OCI-LY7 (cell line): ENCODE results near the gene AGBL4. TPM values are rescaled to one million over a fixed set of nuclear protein-coding genes. Genes with fewer than 3 reads are reported as not detected.

Experiments used
- BruUV-seq: library from RNA; stranded (reverse); fragments of 400-500 nt; replicated peaks from 2 replicates; lab custom pipeline; 2021; lab: Mats Ljungman, UMichigan
- CTCF ChIA-PET: fragments of 300-600 bp; sonication (Branson Sonifier 250); formaldehyde crosslinking; loops from one replicate; lab custom pipeline; 2022; ENCODE audit warnings: antibody characterized with exemption; ENCODE audit not compliant: unreplicated experiment; lab: Charles Lee
- POLR2A ChIA-PET: fragments of 300-600 bp; sonication (Branson Sonifier 250); formaldehyde crosslinking; loops from one replicate; lab custom pipeline; 2022; ENCODE audit warnings: antibody characterized with exemption; lab: Charles Lee
- DNase-seq: peaks from one replicate; pipeline ENCODE4 v3.0.0-alpha.2; 2015; ENCODE audit warnings: low spot score
- H2AFZ ChIP-seq: fragments of 200-600 bp; sonication (generic), shearing (Covaris generic); 2 replicates; pipeline ENCODE4 v1.6.1; 2014; ENCODE audit warnings: mild to moderate bottlenecking, antibody characterized with exemption, low read length, moderate library complexity
- H3K27ac ChIP-seq: fragments of 200-600 bp; sonication (generic); 2 replicates; pipeline ENCODE4 v1.5.1; 2014; ENCODE audit warnings: mixed run types, low read depth, mild to moderate bottlenecking, moderate library complexity, low read length, inconsistent platforms; ENCODE audit not compliant: poor library complexity, severe bottlenecking
- H3K36me3 ChIP-seq: fragments of 200-600 bp; sonication (generic); 2 replicates; pipeline ENCODE4 v1.6.1; 2014; ENCODE audit warnings: mild to moderate bottlenecking, antibody characterized with exemption, low read length, moderate library complexity, mixed read lengths; ENCODE audit not compliant: insufficient read depth
- H3K4me1 ChIP-seq: fragments of 200-600 bp; sonication (generic); 2 replicates; pipeline ENCODE4 v1.5.1; 2014; ENCODE audit warnings: mild to moderate bottlenecking, low read length; ENCODE audit not compliant: insufficient read depth, poor library complexity, severe bottlenecking
- H3K4me2 ChIP-seq: fragments of 200-600 bp; sonication (generic); 2 replicates; pipeline ENCODE4 v1.6.1; 2014; ENCODE audit warnings: mild to moderate bottlenecking, low read length
- H3K4me3 ChIP-seq: fragments of 200-600 bp; sonication (generic); 2 replicates; pipeline ENCODE4 v1.5.1; 2014; ENCODE audit warnings: mild to moderate bottlenecking, low read depth, low read length; ENCODE audit not compliant: poor library complexity, severe bottlenecking
- H3K79me2 ChIP-seq: fragments of 200-600 bp; sonication (generic); 2 replicates; pipeline ENCODE4 v1.6.1; 2016; ENCODE audit warnings: low read depth, mild to moderate bottlenecking, low read length, moderate library complexity, mixed read lengths; ENCODE audit not compliant: insufficient read depth
- H3K9me2 ChIP-seq: fragments of 200-600 bp; sonication (generic); 2 replicates; pipeline ENCODE4 v1.6.1; 2016; ENCODE audit warnings: mild to moderate bottlenecking, low read length, mixed read lengths; ENCODE audit not compliant: insufficient read depth
- H3K9me3 ChIP-seq: fragments of 200-600 bp; sonication (generic); 2 replicates; pipeline ENCODE4 v1.6.1; 2014; ENCODE audit warnings: mild to moderate bottlenecking, mixed run types, low read length, mixed read lengths
- H4K20me1 ChIP-seq: fragments of 200-600 bp; sonication (generic); 2 replicates; pipeline ENCODE4 v1.6.1; 2014; ENCODE audit warnings: mild to moderate bottlenecking, antibody characterized with exemption, low read length, moderate library complexity, mixed read lengths; ENCODE audit not compliant: insufficient read depth
- EZH2phosphoT487 ChIP-seq: fragments of 200-600 bp; sonication (generic); IDR thresholded peaks from 2 replicates; pipeline ENCODE4 v1.6.1; 2018; ENCODE audit warnings: low read depth, borderline replicate concordance, mild to moderate bottlenecking, mixed run types, antibody characterized with exemption, low read length, moderate library complexity, mixed read lengths
- intact Hi-C: fragments of 100-400 bp; cut with micrococcal nuclease; formaldehyde crosslinking; loops from one replicate; pipeline ENCODE4 v1.10.0; 2022; ENCODE audit not compliant: unreplicated experiment
- total RNA-seq, 2 experiments: library from RNA; depleted of rRNA in 1 of 2; stranded (reverse); fragments of >200 nt in 1 of 2; shearing (Covaris generic) in 1 of 2; gene quantifications; 2 replicates each; pipeline ENCODE4 v1.2.3, GENCODE V29; 2014 to 2022
- TF ChIP-seq, protein P1 (sequence below): fragments of 200-600 bp; sonication (generic); conservative IDR thresholded peaks from 2 replicates; pipeline ENCODE4 v1.5.1; 2014; ENCODE audit warnings: mild to moderate bottlenecking, antibody characterized with exemption, low read length, moderate library complexity, mixed read lengths

The AGBL4 gene
- total RNA-seq, 2 experiments from 2014 or later: not detected

DNA sequence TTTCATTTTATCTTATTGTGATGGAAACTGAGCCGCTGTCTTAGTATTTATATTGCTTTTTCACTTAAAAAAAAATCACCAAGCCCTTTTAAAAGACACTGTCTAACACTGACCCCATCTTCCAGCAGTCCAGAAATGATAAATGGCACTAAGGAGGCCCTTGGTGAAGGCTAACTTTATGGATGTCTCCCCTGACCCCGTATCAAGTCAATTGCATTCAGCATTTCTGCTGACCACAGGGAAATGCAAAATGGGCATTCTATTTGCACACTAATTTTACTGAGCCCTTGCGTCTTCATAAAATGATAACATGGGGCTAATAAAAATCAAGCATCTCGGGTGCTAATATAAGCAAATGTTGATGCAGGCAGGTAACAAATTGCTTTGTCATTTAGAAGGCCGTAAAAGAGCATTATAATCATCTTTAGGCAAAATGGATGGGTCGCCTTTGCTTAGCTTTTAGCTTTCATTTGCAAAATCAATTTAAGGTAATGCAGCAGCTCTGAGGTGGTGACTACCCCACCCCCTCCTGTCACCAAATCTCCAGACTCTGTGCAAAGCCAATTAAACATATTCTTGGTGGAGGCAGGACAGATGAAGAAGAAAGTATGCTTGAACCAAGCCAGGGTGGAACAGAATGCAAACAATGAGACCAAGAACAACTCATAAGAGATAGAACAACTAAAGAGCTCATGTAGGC lies 1357.9 kb downstream of the AGBL4 start:
- CTCF ChIA-PET: no interaction called here

DNA sequence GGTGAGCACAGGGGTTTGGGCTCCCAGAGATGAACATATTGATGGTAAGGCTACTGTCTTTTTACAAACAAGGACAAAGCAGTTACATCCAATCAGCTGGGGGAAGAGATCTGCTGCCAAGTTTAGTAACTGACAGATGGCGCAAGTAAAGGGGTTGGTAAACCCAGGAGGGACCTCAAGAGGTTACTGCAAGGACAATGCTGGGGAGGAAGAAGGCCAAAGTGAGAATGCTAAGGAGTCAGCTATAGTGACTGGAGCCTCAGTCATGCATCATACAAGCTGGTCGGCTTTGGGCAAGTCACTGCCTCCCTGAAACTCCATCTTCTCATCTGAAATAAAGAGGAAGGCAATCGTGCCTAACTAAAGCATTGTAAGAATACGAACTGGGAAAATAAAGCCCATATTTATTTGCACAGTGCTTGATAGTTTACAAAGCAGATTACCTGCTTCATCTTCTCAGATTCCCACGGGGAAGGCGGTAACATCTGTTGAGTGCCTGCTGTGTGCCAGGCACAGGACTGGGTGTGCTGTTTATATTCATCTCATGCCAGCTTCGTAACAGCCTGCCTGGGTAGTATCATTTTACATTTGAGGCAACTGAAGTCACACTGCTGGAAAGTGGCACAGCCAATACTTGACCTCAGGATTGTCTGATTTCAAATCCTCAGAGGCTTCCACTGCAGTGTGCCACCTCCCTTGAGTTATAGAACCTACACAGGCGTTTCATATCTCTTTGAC lies 1361.9 kb downstream of the AGBL4 start:
- Histone ChIP-seq H2AFZ (no peak overlapping the region), H3K27ac (no peak overlapping the region), H3K9me3 (no peaks in the 10 kb centered on the region), H3K79me2 (no peaks in the 10 kb centered on the region), H3K4me1 (no peaks in the 10 kb centered on the region), H3K36me3 (no peaks in the 10 kb centered on the region), H3K4me2 (no peak overlapping the region), H3K4me3 (no peak overlapping the region), H3K9me2 (no peaks in the 10 kb centered on the region), H4K20me1 (no peaks in the 10 kb centered on the region)
- no peak for TF ChIP-seq EZH2phosphoT487
- TF ChIP-seq, protein P1, sequence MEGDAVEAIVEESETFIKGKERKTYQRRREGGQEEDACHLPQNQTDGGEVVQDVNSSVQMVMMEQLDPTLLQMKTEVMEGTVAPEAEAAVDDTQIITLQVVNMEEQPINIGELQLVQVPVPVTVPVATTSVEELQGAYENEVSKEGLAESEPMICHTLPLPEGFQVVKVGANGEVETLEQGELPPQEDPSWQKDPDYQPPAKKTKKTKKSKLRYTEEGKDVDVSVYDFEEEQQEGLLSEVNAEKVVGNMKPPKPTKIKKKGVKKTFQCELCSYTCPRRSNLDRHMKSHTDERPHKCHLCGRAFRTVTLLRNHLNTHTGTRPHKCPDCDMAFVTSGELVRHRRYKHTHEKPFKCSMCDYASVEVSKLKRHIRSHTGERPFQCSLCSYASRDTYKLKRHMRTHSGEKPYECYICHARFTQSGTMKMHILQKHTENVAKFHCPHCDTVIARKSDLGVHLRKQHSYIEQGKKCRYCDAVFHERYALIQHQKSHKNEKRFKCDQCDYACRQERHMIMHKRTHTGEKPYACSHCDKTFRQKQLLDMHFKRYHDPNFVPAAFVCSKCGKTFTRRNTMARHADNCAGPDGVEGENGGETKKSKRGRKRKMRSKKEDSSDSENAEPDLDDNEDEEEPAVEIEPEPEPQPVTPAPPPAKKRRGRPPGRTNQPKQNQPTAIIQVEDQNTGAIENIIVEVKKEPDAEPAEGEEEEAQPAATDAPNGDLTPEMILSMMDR: no peak
- no peak for DNase-seq
- POLR2A ChIA-PET: no interaction called here
- no TSS peak for BruUV-seq
- CTCF ChIA-PET: no interaction called here
- intact Hi-C loops: no loop called here

More for the DNA sequence above, 1357.9 kb downstream of the AGBL4 start:
- Histone ChIP-seq H3K9me3 (no peaks in the 10 kb centered on the region), H4K20me1 (no peaks in the 10 kb centered on the region), H3K4me1 (no peaks in the 10 kb centered on the region), H3K36me3 (no peaks in the 10 kb centered on the region), H3K4me3 (no peak overlapping the region), H3K79me2 (no peaks in the 10 kb centered on the region), H3K4me2 (no peak overlapping the region), H3K27ac (no peak overlapping the region), H2AFZ (no peak overlapping the region), H3K9me2 (no peaks in the 10 kb centered on the region)
- no TSS peak for BruUV-seq
- TF ChIP-seq EZH2phosphoT487: no peak
- TF ChIP-seq, protein P1: no peak
- POLR2A ChIA-PET: no interaction called here
- intact Hi-C loops: no loop called here
- no peak for DNase-seq

DNA sequence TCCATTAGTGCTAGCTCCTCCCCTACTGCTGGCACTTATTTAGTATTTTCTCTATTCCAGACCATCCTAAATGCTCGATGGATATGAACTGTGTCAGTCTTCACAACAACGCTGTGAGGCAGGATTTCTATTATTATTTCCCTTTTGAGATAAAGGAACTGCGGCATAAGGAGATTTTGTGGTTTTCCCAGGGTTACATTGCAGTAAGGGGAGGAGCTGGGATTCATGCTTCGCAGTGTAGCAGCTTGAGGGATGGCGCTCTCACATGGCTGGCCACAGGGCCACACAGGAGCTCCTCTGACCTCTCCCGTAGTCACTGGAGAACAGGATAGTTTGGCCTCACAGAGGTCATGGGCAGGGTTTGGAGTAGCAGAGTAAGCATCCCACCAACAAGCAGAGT lies 1364.0 kb downstream of the AGBL4 start:
- POLR2A ChIA-PET: interaction anchor here (0.6 kb wide), 1 partner anchor 307 kb away, joined by 4 read pairs; no protein-coding TSS in a partner anchor
- CTCF ChIA-PET: no interaction called here
- H3K9me2 ChIP-seq: no peaks in the 10 kb centered on the region
- H3K27ac ChIP-seq: no peak overlapping the region
- no peaks in the 10 kb centered on the region for H4K20me1 ChIP-seq
- H3K79me2 ChIP-seq: no peaks in the 10 kb centered on the region
- TF ChIP-seq EZH2phosphoT487: no peak
- TF ChIP-seq, protein P1: no peak
- no peaks in the 10 kb centered on the region for H3K4me1 ChIP-seq
- BruUV-seq: no TSS peak
- no peaks in the 10 kb centered on the region for H3K36me3 ChIP-seq
- no peaks in the 10 kb centered on the region for H3K9me3 ChIP-seq
- DNase-seq: no peak
- H3K4me2 ChIP-seq: no peak overlapping the region
- intact Hi-C loops: no loop called here
- no peak overlapping the region for H3K4me3 ChIP-seq
- H2AFZ ChIP-seq: no peak overlapping the region
